Body of pancreas (tissue), 4 donors: ENCODE data around the gene SERPINA5. TPM values are rescaled to one million over a fixed set of nuclear protein-coding genes. Genes with fewer than 3 reads are reported as not detected.

Source experiments
- ATAC-seq: fragments of 150-250 bp; one replicate; pipeline ENCODE4 v1.9.1; 2016
- DNase-seq, 4 donors: peaks; one replicate each; pipeline ENCODE4 v3.0.0-alpha.2; 2019
- H3K27ac ChIP-seq, 4 donors: fragments of 200-600 bp; sonication (generic); 1 replicate in 3 of 4; 2 replicates in 1 of 4; pipeline versions ENCODE4 v1.5.1 to v1.6.1; 2016 to 2019; ENCODE audit warnings: mild to moderate bottlenecking in 1 of 4, mixed read lengths in 1 of 4, moderate library complexity in 1 of 4
- H3K27me3 ChIP-seq, 2 donors: fragments of 200-600 bp; sonication (generic); one replicate each; pipeline ENCODE4 v1.6.0; 2016; ENCODE audit warnings: mild to moderate bottlenecking in 1 of 2
- H3K36me3 ChIP-seq, 2 donors: fragments of 200-600 bp; sonication (generic); replicated peaks in 1 of 2; 2 replicates each; pipeline ENCODE4 v1.5.1; 2016; ENCODE audit warnings: low read depth in 2 of 2; ENCODE audit not compliant: insufficient read depth in 1 of 2
- H3K4me1 ChIP-seq: fragments of 200-600 bp; sonication (generic); one replicate; pipeline ENCODE4 v1.6.0; 2016
- H3K4me3 ChIP-seq, 2 donors: fragments of 200-600 bp; sonication (generic); 1 replicate in 1 of 2; 2 replicates in 1 of 2; pipeline ENCODE4 v1.5.1; 2016 to 2019
- H3K9me3 ChIP-seq, 3 donors: fragments of 200-600 bp; sonication (generic); 1 replicate in 2 of 3; 2 replicates in 1 of 3; pipeline ENCODE4 v1.5.1; 2016
- CTCF ChIP-seq, 7 experiments: fragments of 450-650 bp in 4 of 7; fragments of 200-600 bp in 3 of 7; sonication (generic) in 3 of 7; IDR thresholded peaks; one replicate each; pipeline ENCODE4 v1.5.1; 2016 to 2019; ENCODE audit warnings: antibody characterized with exemption in 7 of 7
- POLR2A ChIP-seq, 3 donors: fragments of 450-650 bp; IDR thresholded peaks; one replicate each; pipeline ENCODE4 v1.6.1; 2016; ENCODE audit warnings: antibody characterized with exemption in 3 of 3, mild to moderate bottlenecking in 2 of 3
- WGBS, 2 donors: methylation state at CpG; one replicate each; pipeline ENCODE4 v1.1.5; 2017; 5-methylcytosine and 5-hydroxymethylcytosine counted together
- intact Hi-C: fragments of 100-400 bp; cut with DNase I; formaldehyde crosslinking; loops from one replicate; pipeline ENCODE4 v1.15.1; 2023
- total RNA-seq, 2 donors: library from RNA; depleted of rRNA; stranded (reverse); fragments of >200 nt; gene quantifications; one replicate each; pipeline ENCODE4 v1.1.0, GENCODE V29; 2016

The SERPINA5 gene
- total RNA-seq, 2 donors from 2014 or later = 76.0 to 101 TPM

DNA sequence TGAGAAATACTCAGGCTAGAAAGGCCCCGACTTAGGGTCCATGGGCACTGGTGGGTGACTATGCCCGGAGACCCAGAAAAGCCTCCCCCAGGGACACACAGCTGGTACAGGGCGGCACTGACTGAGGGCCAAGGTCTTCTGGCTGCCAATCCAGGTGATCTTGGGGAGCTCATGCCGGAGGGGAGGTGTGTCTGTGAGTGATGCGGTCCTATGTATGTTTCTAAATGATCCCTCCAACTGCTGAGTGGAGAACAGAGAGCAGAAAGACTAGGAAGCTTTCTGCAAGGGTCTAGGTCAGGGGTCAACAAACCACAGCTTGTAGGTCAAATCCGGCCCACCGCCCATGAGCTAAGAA lies 19.6 kb upstream of the SERPINA5 start:
- Histone ChIP-seq H3K36me3 (peaks cover 0 to 1% of the 10 kb centered on the region in 2 donors), H3K9me3 (no peaks in the 10 kb centered on the region), H3K4me3 (peak overlapping the region; percentile 25 to 48), H3K27me3 (no peaks in the 10 kb centered on the region), H3K4me1 (peaks cover 56% of the 10 kb centered on the region), H3K27ac (peak overlapping the region; percentile 63 to 92 (median 86))
- intact Hi-C loops = loop anchor here (10.0 kb wide), 1 partner anchor 53 kb away; the partner anchor contains the start of gene SERPINA3
- TF ChIP-seq POLR2A (IDR thresholded peaks at IDR 0.05) = peak in 1 of 3 donors; percentile 36
- no peak for TF ChIP-seq CTCF (IDR thresholded peaks at IDR 0.05)
- ATAC-seq (peak; percentile 49), DNase-seq (peak in 2 of 4 donors; percentile 18 to 43)
- WGBS, 2 donors = 27 to 41% methylated on average over 6 to 7 of the region's 7 CpGs

- TF ChIP-seq CTCF (IDR thresholded peaks at IDR 0.05) (no peak), POLR2A (IDR thresholded peaks at IDR 0.05) (no peak)
- intact Hi-C loops = loop anchor here (10.0 kb wide), 1 partner anchor 53 kb away; the partner anchor contains the start of gene SERPINA3
- Histone ChIP-seq H3K4me3 (peak overlapping the region; percentile 25 to 48), H3K27ac (peak overlapping the region; percentile 58 to 92 (median 86)), H3K36me3 (peaks cover 0 to 1% of the 10 kb centered on the region in 2 donors), H3K4me1 (peaks cover 56% of the 10 kb centered on the region), H3K27me3 (no peaks in the 10 kb centered on the region), H3K9me3 (no peaks in the 10 kb centered on the region)
- DNase-seq = peak in 1 of 4 donors; percentile 34
- ATAC-seq = no peak
- WGBS, 2 donors = 46 to 60% methylated on average over 5 of the region's 5 CpGs
Observed at GRCh38 chr14:94562022-94562421, 19.2 kb upstream of the SERPINA5 start.

DNA sequence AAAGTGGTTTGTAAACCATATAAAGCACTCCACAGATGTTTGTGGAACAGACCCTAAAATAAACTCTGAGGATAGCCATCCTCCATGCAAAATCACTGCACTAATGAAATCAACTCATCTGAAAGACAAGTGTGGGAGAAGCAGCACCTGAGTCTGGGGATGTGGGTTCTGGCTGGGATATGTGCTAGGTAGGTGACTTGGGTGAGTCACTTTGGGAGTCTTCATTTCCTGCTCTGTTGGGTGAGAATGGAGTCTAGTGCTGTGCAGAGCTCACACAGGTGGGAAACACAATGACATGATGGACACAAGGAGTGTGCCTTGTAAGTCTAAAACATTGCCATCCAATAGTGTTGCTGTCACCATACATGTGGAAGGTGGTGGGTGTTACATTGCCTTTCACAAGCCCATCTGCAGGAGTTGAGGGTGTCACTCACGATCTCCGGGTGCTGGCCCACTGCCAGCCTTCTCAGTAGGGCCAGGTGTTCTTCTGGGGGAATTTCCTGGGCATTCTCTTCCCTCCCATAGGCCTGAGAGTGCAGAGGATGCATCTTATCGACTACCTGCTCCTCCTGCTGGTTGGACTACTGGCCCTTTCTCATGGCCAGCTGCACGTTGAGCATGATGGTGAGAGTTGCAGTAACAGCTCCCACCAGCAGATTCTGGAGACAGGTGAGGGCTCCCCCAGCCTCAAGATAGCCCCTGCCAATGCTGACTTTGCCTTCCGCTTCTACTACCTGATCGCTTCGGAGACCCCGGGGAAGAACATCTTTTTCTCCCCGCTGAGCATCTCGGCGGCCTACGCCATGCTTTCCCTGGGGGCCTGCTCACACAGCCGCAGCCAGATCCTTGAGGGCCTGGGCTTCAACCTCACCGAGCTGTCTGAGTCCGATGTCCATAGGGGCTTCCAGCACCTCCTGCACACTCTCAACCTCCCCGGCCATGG lies 18.0 kb upstream of the SERPINA5 start:
- intact Hi-C loops = loop anchor here (10.0 kb wide), 1 partner anchor 52 kb away; the partner anchor contains the start of gene SERPINA3
- no peaks in the 10 kb centered on the region for H3K9me3 ChIP-seq
- H3K36me3 ChIP-seq = peaks cover 0 to 1% of the 10 kb centered on the region in 2 donors
- WGBS, 2 donors = 79 to 84% methylated on average over 16 of the region's 16 CpGs
- ATAC-seq (peak; percentile 63), DNase-seq (peak; percentile 35 to 62 (median 54))
- TF ChIP-seq CTCF (IDR thresholded peaks at IDR 0.05) (peak in 1 of 7 experiments; percentile 13), POLR2A (IDR thresholded peaks at IDR 0.05) (no peak)
- H3K4me1 ChIP-seq = peaks cover 56% of the 10 kb centered on the region
- no peak overlapping the region for H3K4me3 ChIP-seq
- H3K27ac ChIP-seq = peak overlapping the region; percentile 57 to 87 (median 71)
- H3K27me3 ChIP-seq = no peaks in the 10 kb centered on the region

DNA sequence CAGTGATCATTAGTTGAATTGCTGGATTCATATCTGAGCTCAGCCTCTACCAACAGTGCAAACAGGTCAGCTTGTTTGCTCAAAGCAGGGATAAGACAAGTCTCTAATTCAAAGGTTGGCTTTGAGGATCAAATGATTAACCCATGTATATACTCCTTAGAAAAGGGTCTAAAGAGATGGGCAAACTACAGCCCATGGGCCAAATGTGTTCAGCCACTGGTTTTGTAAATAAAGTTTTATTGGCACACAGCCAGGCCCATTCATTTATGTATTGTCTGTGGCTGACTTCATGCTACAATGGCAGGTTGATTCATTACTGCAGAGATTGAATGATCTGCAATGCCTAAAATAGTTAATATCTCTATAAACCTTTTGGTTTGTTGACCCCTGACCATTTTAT lies 16.8 kb upstream of the SERPINA5 start:
- peaks cover 3 to 4% of the 10 kb centered on the region in 2 donors for H3K36me3 ChIP-seq
- no peak overlapping the region for H3K27ac ChIP-seq
- intact Hi-C loops = loop anchor here (10.0 kb wide), 1 partner anchor 50 kb away; the partner anchor contains the start of gene SERPINA3
- no peaks in the 10 kb centered on the region for H3K9me3 ChIP-seq
- peaks cover 53% of the 10 kb centered on the region for H3K4me1 ChIP-seq
- DNase-seq (no peak), ATAC-seq (no peak)
- H3K4me3 ChIP-seq = no peak overlapping the region
- no peak for TF ChIP-seq POLR2A (IDR thresholded peaks at IDR 0.05)
- no peak for TF ChIP-seq CTCF (IDR thresholded peaks at IDR 0.05)
- no peaks in the 10 kb centered on the region for H3K27me3 ChIP-seq
